ENCODE data around the gene CEP63.

- peak in 1 of 7 experiments; percentile 14 for TF ChIP-seq CTCF (IDR thresholded peaks at IDR 0.05)
- TF ChIP-seq POLR2A (IDR thresholded peaks at IDR 0.05): peak; percentile 33 to 89 (median 85)
Observed at GRCh38 chr3:134485718-134486576, at the start of gene CEP63, which contains the start of gene ANAPC13.

Measured in body of pancreas (tissue), 4 donors.